Lung microvascular endothelial cell (primary cell): ENCODE results near the gene DNAJC11. TPM values are rescaled to one million over a fixed set of nuclear protein-coding genes. Genes with fewer than 3 reads are reported as not detected.

Experiments used
- DNase-seq, 2 donors: peaks; one replicate each; pipeline versions ENCODE4 v3.0.0 to v3.0.0-alpha.2; 2010; ENCODE audit warnings: low read depth in 2 of 2
- total RNA-seq: library from RNA; depleted of rRNA; stranded (reverse); fragments of >200 nt; gene quantifications from 2 replicates; pipeline ENCODE4 v1.2.1, GENCODE V29; 2014

Gene DNAJC11
- total RNA-seq, 1 donor from 2014 or later: 41.1 TPM

- DNase-seq: peak; percentile 87 to 91
These were observed 76.7 kb downstream of the DNAJC11 start, which contains the start of gene THAP3 for GRCh38 chr1:6624710-6625583. Gene THAP3, plus strand, starts transcription at chr1:6624868. Its CDS starts 351 bp downstream, at chr1:6625219.

DNA sequence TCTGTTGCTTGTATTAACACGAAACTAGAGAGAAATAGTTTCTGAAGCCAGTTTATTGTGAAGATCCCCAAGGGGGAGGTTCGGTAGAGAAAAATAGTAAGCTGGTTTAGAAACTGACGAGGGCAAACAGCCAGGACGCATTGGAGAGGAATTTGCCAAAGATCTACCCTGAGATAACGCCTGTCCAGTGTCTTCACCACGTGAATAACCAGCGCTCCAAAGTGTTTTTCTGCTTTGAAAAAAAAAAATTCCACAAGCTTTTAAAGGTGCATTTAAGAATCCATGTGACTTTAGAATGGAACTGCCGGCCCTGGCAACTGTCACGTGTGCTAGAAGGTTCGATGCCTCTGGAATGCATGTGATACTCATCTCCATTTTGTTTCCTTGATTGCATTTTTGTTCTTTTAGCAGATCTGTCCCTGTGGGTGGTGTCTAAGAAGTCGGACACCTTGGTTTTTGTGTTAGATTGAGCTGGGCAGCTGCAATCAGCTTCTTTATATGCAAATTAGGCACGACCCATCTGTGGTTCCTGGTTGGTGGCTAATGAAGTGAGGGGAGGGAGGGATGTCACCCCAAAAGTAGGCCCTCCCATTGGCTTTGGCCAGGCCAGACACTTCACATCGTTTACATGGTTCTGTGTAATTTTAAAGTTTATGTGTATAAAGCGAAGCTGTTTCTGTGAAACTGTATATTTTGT is 78.2 kb downstream of the DNAJC11 start:
- DNase-seq: no peak

- DNase-seq: no peak
These were observed 79.0 kb downstream of the DNAJC11 start for GRCh38 chr1:6622396-6623152.

DNA sequence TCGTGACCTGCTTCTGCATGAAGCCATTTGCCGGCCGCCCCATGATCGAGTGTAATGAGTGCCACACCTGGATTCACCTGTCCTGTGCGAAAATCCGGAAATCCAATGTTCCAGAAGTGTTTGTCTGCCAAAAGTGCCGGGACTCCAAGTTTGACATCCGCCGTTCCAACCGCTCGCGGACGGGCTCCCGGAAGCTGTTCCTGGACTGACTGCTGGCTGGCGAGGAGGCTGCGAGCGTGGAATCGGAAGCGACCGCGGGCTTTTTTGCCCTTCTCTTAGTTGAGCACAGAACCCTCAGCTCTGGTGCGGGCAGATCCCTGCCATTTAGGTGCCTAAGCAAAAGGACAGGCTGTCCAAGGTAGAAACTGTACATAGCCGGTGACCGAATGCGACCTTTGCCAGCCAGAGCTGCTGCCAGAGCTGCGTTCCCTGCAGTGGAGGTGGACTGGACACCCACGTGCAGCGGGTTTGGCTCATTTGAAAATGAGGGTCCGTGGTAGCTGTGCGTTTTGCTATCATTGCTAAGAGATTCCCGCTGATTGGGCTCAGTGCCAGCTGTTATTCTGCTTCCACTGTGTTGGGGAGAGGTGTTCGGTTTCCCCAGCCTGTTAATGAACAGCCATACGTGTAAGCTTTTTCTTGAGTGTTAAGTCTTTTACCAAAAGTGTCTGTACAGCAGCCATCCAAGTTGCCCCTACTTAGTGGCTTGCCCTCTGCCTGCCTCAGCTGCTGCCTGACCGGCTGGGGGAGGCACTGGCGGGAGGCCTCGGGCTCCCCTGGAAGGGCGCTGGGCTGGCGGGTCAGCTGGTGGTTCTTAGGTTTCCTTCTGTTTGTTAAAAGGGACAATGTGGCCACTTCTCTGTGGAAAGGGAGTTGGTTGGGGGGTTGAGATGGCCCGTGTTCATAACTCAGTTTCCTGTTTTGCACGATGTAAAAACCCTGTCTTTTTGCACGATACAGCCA is 79.9 kb downstream of the DNAJC11 start:
- no peak for DNase-seq

DNA sequence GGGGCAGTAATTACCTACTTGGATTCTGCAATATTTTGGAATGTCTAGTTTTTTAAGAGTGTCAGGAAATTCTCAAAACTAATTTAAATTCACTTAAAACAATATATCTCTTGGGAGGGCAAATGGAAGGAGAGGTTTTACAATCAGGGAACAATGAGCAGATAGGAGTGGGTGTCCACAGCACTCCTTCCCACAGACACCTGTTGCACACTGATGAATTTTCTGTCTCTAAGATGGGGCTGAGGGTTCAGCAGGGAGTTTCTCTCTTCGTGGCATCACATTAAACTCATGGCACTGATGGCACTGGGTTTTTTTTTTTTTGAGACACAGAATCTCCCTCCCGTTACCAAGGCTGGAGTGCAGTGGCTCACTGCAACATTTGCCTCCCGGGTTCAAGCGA is 82.6 kb downstream of the DNAJC11 start:
- DNase-seq: no peak

DNA sequence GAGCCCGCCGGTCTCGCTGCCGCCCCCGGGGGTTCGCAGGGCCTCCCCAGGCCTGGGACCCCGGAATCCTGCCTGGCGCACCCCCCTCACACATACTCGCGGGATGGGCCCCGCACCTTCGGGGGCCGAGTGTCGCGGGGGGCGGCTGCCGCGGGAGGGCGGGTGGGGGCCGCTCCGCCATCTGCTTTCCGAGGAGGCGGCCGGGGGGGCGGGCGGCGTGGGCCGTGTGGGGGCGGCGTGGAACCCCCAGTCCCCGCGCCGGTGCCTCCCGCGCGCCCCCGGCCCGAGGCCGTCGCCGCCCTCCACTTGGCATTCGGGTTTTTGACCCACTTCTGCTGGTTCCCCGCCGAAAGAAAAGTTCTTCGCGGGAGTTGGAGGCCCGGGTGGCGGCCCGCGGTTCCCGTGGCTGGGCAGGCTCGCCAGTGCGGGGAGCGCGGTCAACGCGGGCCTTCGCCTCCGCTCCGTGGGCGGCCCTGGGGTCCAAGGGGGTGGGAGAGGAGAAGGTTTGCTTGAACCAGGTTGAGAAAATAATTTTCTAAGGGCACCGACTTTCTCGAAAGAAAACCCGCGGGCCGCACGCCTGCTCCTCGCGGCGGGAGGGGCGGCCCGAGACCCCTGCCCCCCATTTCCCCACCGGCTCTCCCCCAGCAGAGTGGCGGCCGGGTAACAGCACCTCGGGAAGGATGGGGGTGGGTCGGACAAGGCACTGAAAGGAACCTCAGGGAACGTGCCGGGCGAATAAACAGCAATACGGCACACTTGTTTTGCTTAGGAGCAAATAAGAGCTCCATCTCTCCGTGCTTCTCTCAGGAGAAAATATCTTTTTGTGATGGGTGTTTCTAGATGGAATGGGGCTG is 86.5 kb downstream of the DNAJC11 start:
- DNase-seq: no peak

DNA sequence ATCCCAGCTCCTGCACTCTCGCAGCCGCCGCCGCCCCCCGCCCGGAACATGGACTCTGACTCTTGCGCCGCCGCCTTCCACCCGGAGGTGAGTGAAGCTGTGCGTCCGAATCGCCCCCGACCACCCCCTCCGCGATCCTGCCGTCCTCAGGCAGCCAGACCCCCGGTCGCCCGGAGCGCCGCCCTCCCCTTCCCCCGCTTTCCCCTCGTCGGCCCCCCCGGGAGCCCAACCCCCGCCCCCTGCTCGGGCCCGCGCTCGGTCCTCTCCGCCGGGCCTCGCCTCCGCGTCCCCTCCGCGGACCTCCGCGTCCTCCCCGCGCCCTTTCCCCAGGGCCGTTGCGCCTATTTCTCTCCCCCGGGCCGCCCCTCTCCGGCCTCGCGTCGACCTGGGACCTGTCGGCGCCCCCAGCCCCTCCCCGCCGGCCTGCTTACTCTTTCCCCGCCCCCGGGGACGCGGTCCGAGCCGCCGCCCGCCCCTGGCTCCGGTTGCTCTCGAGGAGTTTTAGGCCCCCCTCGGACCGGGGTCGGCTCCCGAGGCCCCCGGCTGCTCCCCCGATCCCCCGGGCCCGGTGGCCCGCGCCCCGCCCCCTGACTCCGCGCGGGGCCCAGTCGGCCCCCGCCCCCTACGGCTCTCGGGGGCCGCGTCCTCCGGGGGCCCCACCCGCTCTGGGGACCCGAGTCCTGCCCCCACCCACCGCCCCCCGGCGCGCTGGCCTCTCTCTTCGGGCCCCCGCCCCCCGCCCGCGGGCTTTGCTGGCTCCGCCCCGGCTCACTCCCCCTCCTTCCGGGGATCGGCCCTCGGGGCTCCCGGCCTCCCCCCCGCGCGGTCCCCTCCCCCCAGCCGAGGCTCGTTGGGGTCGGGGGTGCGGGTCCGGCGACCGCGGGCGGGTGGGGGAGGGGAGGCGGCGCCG is 87.3 kb downstream of the DNAJC11 start:
- DNase-seq: no peak

DNA sequence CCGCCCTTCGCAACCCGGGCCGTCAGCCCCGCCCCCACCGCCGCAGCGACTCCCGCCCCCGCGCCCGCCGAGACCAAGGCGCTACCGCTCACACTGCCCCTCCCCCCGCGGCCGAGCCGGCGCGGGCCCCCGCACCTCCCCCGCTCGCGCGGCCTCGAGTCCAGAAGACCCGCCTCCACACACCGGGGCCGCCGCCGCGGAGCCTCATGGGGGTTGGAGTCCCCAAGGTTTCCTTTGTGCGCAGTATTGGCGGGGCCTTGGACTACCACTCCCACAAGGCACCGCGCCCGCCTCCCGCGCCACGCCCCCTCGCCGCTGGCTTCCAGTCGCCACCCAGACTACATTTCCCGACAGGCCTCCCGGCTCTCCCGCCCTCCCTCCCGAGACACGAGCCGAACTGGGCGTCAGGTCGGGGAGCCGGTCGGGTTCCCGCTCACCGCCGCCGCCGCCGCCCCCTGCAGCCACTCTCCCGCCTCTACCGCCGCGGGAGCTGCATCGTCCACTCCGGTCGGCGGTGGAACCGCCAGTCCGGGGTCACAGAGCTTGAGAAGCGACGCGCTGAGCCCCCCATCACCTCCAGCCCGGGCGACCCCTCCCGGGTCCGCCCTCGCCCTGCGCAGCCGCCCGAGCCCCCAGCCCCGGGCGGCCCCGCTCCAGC is 88.1 kb downstream of the DNAJC11 start, which contains the start of gene PHF13:
PHF13 (plus strand) TSS at position 371 of the 658 bp plus-strand sequence. CDS start 336 bp downstream, outside the sequence.
- DNase-seq: peak; percentile 100

DNA sequence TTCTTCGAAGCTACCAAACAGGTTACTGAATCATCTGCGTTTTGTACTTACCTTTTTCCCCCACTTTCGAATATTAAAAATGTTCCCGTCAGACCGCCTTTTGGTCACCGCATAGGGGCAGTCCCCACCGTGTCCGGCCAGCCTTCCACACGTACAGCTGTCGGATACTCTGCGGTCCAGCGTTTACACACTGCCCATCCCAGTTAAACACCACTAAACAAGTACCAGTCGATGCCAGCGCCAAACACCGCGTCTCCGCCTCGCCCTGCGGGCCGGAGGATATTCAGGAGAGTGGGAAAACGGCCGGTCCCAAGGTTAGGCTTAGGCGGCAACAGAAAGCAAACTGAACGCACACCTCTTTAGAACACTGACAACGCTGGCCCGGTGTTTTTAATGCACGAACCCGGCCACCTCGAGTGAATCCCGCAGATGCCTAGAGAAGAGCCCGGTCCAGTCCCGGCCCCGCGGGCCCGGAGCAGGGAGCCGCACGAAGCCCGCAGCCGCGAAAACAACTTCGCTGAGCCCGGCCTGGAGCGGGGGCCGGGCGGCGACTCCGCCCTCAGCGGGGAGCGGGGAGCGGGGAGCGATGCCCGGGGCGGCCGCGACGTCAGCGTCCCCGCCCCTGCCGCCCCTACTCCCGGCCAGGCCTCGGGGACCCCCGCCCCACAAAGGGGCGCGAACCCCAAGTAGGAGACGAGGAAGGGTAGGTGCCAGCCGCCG is 88.8 kb downstream of the DNAJC11 start:
- DNase-seq: peak; percentile 60 to 67

DNA sequence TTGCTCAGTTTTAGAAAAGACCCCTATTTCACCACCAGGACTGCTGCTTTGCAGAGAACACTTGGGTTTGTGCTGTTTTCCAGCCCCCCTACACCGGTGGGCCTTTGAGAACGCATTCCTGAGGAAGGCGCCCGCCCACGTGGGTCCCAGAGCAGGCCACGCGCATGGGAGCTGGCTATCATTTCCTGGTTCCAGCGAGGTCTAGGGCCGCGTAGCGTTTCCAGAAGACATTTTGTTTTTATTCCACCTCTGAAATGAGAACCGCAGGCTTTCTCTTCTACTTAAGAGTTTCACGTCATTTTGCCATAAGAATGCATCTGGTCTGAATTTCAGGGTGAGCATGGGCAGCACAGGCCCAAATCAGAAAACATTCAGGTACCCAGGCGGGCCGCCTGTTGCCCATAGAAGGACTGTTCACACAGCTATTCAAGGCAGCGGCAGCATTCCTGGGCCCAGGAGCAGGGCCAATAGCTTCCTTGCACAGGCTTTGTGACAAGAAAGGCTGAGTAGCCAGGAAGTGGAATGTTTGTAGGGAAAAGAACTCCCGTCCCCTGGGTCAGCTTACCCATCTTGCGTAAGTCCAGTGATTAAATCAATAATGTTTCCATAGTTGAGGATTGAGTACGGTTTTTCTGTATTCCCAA is 97.6 kb downstream of the DNAJC11 start:
- DNase-seq: peak; percentile 82 to 87

DNA sequence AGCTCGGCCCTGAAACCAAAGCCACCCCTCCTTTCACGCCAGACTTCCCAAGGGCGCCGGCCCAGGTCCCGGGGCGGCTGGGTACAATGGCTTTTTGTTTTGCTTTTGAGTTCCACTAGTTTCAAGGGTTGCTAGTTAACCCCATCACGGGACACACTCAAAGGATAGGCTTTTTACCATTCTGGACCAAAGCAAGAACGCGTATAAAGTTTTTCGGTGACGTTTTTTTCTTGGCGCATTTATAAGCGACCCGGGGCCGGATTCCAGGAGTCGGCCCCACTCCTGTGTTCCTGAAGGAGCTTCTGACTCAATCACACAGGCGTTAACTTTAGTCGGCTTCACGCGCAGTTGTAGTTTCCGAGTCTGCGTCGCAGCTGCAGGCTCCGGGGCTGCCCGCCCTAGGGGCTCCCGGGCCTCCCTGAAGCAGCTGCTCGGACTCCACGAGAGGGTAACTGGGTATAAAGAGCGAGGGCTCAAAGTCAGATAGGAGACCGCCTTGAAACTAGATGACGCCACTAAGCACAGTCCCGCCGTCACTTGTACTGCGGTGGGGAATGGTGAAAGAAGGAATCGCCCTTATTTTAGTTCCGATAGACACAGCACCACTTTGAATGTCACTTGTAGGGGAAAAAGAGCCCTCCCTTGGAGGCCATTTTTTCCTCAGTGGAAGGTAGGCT is 98.2 kb downstream of the DNAJC11 start:
- peak; percentile 64 to 81 for DNase-seq

DNA sequence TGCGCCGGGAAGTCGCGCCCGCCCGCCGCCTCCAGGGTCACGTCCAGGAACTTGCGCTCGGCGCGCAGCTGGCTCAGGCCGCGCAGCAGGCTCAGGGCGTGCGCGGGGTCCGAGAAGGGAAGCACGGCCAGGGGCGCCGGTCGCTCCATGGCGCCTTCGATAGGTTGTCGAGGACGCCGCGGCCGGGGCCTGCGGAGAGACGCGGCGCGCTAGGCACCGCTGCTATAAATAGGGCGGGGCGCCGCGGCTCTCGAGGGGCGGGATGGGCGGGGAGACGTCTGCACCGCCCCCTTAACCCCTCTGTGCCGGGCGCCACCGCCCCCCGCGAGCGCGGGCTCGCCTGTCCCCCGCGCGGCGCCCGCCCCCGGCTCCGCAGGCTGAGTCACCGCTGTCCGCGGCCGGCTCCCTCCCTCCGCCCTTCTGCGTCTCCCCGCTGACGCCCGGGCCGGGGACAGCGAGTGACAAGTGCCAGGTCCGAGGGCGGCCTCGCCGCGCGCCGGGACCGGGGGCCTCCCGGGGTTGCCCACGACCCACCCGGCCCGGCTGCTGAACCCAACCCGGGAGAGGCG is 98.9 kb downstream of the DNAJC11 start, which contains the start of gene KLHL21:
KLHL21 (minus strand) TSS at position 201 of the 569 bp plus-strand sequence; CDS start at position 149, 52 bp downstream.
- peak; percentile 91 to 93 for DNase-seq

- peak; percentile 74 for DNase-seq
These were observed 99.5 kb downstream of the DNAJC11 start for GRCh38 chr1:6601923-6602668.

- DNase-seq: peak; percentile 77 to 92
These were observed 100.3 kb downstream of the DNAJC11 start for GRCh38 chr1:6601049-6601922.
